ENCODE data around the gene GMPR.

DNA sequence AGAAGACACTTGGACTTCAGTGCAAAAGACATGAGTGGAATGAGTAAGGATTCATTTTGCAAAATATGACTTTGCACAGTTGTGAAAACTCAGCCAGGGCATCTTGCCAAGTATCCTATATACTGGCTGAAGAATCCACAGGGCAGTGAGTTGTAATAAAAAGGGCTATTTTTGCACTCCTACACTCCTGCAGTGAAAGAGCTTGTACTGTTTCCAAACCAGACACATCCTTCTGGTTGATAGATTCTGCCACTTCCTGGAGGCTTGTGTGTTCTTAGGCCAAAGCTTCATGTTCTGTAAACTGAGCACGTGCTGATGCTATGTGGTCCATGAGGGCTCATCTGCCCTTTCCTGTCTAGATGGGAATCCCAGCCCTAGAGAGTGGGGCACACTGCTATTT, 34.9 kb downstream of the GMPR start:
- TF ChIP-seq, protein P1, sequence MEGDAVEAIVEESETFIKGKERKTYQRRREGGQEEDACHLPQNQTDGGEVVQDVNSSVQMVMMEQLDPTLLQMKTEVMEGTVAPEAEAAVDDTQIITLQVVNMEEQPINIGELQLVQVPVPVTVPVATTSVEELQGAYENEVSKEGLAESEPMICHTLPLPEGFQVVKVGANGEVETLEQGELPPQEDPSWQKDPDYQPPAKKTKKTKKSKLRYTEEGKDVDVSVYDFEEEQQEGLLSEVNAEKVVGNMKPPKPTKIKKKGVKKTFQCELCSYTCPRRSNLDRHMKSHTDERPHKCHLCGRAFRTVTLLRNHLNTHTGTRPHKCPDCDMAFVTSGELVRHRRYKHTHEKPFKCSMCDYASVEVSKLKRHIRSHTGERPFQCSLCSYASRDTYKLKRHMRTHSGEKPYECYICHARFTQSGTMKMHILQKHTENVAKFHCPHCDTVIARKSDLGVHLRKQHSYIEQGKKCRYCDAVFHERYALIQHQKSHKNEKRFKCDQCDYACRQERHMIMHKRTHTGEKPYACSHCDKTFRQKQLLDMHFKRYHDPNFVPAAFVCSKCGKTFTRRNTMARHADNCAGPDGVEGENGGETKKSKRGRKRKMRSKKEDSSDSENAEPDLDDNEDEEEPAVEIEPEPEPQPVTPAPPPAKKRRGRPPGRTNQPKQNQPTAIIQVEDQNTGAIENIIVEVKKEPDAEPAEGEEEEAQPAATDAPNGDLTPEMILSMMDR (conservative IDR thresholded peaks at IDR 0.05), result no peak
- TF ChIP-seq EZH2 (IDR thresholded peaks at IDR 0.05; ENCODE audit: low read depth), result no peak

Measured in PC-9 (cell line).